Transverse colon (tissue), 4 donors: ENCODE results near the gene DHX16.

Experiments used
- CTCF ChIP-seq, 5 experiments: fragments of 200-600 bp in 3 of 5; fragments of 450-650 bp in 2 of 5; sonication (generic) in 3 of 5; IDR thresholded peaks; 1 replicate in 2 of 5; 2 replicates in 3 of 5; pipeline ENCODE4 v1.5.1; 2016 to 2017; ENCODE audit warnings: antibody characterized with exemption in 5 of 5, inconsistent platforms in 3 of 5, mild to moderate bottlenecking in 2 of 5, moderate library complexity in 1 of 5
- POLR2A ChIP-seq: fragments of 450-650 bp; IDR thresholded peaks from one replicate; pipeline ENCODE4 v1.6.1; 2016; ENCODE audit warnings: antibody characterized with exemption, mild to moderate bottlenecking, moderate library complexity
- POLR2AphosphoS5 ChIP-seq, 3 donors: sonication (generic); formaldehyde crosslinking; IDR thresholded peaks; one replicate each; pipeline ENCODE4 v1.6.1; 2016; ENCODE audit warnings: antibody characterized with exemption in 3 of 3

- TF ChIP-seq CTCF (IDR thresholded peaks at IDR 0.05) (no peak), POLR2A (no peak), POLR2AphosphoS5 (IDR thresholded peaks at IDR 0.05) (peak; percentile 79 to 91 (median 88))
These were observed 14.3 kb upstream of the DHX16 start for GRCh38 chr6:30686908-30687658.
